ENCODE data around the gene OR10H1.

DNA sequence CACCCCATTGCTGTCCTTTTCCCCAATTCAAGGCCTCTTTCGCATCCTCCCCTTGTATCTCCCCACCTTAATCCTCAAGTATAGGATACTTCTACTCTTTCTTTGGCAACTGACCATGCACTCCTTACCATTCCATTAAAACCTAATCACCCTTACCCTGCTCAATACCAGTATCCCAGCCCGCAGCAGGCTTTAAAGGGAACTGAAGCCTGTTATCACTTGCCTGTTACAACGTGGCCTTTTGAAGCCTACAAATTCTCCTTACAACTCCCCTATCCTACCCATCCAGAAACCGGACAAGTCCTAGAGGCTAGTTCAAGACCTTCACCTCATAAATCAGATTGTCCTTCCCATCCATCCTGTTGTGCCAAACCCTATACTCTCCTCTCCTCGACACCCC, 16.2 kb upstream of the OR10H1 start:
- TF ChIP-seq EP300 (IDR thresholded peaks at IDR 0.05) (no peak), POLR2A (IDR thresholded peaks at IDR 0.05) (no peak)
- TF ChIP-seq, protein P1, sequence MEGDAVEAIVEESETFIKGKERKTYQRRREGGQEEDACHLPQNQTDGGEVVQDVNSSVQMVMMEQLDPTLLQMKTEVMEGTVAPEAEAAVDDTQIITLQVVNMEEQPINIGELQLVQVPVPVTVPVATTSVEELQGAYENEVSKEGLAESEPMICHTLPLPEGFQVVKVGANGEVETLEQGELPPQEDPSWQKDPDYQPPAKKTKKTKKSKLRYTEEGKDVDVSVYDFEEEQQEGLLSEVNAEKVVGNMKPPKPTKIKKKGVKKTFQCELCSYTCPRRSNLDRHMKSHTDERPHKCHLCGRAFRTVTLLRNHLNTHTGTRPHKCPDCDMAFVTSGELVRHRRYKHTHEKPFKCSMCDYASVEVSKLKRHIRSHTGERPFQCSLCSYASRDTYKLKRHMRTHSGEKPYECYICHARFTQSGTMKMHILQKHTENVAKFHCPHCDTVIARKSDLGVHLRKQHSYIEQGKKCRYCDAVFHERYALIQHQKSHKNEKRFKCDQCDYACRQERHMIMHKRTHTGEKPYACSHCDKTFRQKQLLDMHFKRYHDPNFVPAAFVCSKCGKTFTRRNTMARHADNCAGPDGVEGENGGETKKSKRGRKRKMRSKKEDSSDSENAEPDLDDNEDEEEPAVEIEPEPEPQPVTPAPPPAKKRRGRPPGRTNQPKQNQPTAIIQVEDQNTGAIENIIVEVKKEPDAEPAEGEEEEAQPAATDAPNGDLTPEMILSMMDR (IDR thresholded peaks at IDR 0.05), result no peak

All from suprapubic skin (tissue), 3 donors.